Measurements from ENCODE around the gene ERF.

GRCh38 chr19:42242069-42242511 lies 12.8 kb downstream of the ERF start:
- TF ChIP-seq POLR2A (IDR thresholded peaks at IDR 0.05; ENCODE audit: low read depth, low read length): no peak
- TF ChIP-seq TAF1 (IDR thresholded peaks at IDR 0.05; ENCODE audit: borderline replicate concordance, low read depth, low read length): no peak

Data from GM12892 (cell line).